ENCODE measurements around the gene GDPD5. TPM values are rescaled to one million over a fixed set of nuclear protein-coding genes. Genes with fewer than 3 reads are reported as not detected.

The GDPD5 gene
- total and polyA plus RNA-seq, 9 donors, result 12.8 to 33.2 (median 20.7) TPM

DNA sequence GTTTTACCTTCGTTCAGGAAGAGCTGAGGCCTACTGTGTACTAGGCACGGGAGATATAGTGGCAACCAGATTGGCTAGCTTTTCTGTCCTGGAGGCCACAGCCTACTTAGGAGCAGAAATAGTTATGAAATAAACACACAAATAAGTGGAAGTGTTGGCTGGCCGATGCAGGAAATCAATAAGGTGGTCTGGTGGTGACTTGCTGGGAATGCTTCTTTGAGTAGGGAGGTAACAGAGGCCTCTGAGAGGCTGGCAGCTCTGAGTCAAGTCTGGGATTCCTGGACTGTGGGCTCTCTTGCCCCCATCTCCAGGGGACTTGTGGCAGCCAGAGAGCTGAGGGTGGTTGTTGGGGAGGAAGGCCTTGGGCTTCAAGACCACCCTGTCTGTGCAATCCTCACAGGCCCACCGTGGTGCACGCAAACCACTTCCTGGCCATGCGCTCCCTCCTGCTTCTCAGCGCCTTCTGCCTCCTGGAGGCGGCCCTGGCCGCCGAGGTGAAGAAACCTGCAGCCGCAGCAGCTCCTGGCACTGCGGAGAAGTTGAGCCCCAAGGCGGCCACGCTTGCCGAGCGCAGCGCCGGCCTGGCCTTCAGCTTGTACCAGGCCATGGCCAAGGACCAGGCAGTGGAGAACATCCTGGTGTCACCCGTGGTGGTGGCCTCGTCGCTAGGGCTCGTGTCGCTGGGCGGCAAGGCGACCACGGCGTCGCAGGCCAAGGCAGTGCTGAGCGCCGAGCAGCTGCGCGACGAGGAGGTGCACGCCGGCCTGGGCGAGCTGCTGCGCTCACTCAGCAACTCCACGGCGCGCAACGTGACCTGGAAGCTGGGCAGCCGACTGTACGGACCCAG is 40.4 kb upstream of the GDPD5 start:
- H3K9me3 ChIP-seq (replicated peaks; ENCODE audit: control insufficient read depth, low read depth, low read length), result no peaks in the 10 kb centered on the region
- H3K27me3 ChIP-seq (ENCODE audit: control insufficient read depth, insufficient read depth, low read length), result no peaks in the 10 kb centered on the region
- peaks cover 66% of the 10 kb centered on the region for H3K36me3 ChIP-seq (ENCODE audit: control insufficient read depth, insufficient read depth, low read length)
- peaks cover 37% of the 10 kb centered on the region for H3K4me1 ChIP-seq (ENCODE audit: control insufficient read depth, insufficient read depth, low read length)
- H3K4me3 ChIP-seq (ENCODE audit: low read length), result no peak overlapping the region
- H3K27ac ChIP-seq (ENCODE audit: low read length), result peak overlapping the region; percentile 59
- 77% methylated on average over 41 of the region's 43 CpGs for WGBS (ENCODE audit: insufficient coverage)
- no peak for DNase-seq

DNA sequence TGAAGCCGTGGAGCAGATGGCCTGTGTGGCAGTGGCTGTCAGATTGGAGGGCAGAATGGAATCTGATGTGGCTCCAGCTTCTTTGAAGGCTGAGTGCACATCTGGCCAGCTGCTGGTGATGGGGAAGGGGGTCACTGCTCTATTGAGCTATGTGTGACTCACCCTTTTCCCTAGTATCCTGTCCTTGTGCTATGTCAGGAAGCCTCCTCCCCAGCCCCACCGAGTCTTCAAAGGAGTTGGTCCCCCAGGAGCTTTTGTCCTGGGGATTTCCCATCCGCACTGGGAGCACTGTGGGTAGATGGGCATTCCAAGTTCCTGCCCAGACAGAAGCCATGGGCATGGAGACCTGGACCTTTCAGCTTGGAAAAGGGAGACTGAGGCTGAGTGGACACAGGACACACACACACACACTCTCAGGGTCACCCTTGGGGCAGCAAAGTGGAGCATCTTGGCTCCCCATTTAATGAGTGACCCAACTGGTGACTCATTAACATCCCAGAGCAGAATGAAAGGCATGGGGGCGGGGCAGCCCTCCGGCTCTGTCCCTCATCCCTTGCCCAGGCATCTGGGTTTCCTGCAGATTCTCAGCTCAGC is 39.6 kb upstream of the GDPD5 start:
- H3K4me1 ChIP-seq (ENCODE audit: control insufficient read depth, insufficient read depth, low read length), result peaks cover 45% of the 10 kb centered on the region
- peaks cover 58% of the 10 kb centered on the region for H3K36me3 ChIP-seq (ENCODE audit: control insufficient read depth, insufficient read depth, low read length)
- no peaks in the 10 kb centered on the region for H3K9me3 ChIP-seq (replicated peaks; ENCODE audit: control insufficient read depth, low read depth, low read length)
- no peaks in the 10 kb centered on the region for H3K27me3 ChIP-seq (ENCODE audit: control insufficient read depth, insufficient read depth, low read length)
- WGBS (ENCODE audit: insufficient coverage), result 30% methylated on average over 3 of the region's 5 CpGs
- no peak for DNase-seq
- peak overlapping the region; percentile 100 for H3K27ac ChIP-seq (ENCODE audit: low read length)
- no peak overlapping the region for H3K4me3 ChIP-seq (ENCODE audit: low read length)

DNA sequence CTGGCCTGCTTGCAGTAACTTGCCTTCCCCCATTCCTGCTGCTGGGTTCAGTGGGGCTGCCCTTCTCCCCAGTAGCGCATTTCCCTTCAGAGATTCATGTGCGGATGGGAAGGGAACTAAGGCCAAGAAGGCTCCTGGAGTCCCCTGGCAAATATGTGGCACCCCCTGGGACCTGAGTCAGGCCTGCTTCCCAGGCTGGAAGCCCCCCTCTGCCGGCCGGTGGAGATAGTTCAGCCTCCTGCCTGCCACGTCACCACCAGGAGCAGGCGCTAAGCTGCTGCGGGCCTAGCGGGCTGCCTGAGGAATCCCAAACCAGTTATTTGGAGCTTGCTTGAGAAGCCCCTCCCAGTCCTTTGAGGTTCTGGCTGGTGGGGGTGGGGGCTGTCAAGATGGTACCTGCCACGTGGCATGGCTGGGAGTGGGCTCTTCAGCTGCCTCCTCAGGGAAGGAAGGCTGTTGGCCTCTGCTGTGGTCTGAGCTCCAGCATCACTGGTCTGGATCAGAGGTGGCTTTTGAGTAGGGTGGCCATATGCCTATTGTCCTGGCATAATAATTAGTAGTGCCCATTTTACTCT is 38.3 kb upstream of the GDPD5 start:
- no peaks in the 10 kb centered on the region for H3K9me3 ChIP-seq (replicated peaks; ENCODE audit: control insufficient read depth, low read depth, low read length)
- peaks cover 46% of the 10 kb centered on the region for H3K36me3 ChIP-seq (ENCODE audit: control insufficient read depth, insufficient read depth, low read length)
- peak overlapping the region; percentile 80 for H3K4me3 ChIP-seq (ENCODE audit: low read length)
- peaks cover 55% of the 10 kb centered on the region for H3K4me1 ChIP-seq (ENCODE audit: control insufficient read depth, insufficient read depth, low read length)
- DNase-seq, result peak; percentile 88
- H3K27me3 ChIP-seq (ENCODE audit: control insufficient read depth, insufficient read depth, low read length), result no peaks in the 10 kb centered on the region
- WGBS (ENCODE audit: insufficient coverage), result 8% methylated on average over 8 of the region's 9 CpGs
- peak overlapping the region; percentile 100 for H3K27ac ChIP-seq (ENCODE audit: low read length)

DNA sequence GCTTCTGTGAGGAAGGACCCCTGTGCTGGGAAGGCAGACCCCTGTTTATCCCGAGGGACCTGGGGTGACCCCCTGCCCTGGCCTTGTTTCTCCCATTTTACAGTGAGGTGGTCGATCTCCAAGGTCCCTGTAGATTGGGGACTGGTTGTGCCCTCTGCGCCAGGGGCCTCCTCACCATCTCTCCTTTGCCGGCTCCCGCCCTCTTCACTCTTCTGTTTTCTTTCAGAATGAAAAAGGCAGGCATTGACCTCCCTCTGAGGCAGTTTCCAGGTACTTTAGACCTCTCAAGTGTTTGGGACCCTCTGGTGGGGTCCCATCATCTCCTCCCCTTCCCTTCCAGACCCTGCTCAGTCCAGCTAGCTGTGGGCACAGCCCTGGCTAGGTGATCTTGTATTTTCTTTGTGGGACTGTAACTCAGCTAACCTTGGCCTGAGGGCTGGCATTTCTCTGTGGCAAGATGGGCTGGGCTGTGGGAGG is 37.8 kb upstream of the GDPD5 start:
- Histone ChIP-seq H3K27me3 (ENCODE audit: control insufficient read depth, insufficient read depth, low read length) (no peaks in the 10 kb centered on the region), H3K4me3 (ENCODE audit: low read length) (peak overlapping the region; percentile 80), H3K9me3 (replicated peaks; ENCODE audit: control insufficient read depth, low read depth, low read length) (no peaks in the 10 kb centered on the region), H3K4me1 (ENCODE audit: control insufficient read depth, insufficient read depth, low read length) (peaks cover 60% of the 10 kb centered on the region), H3K36me3 (ENCODE audit: control insufficient read depth, insufficient read depth, low read length) (peaks cover 41% of the 10 kb centered on the region), H3K27ac (ENCODE audit: low read length) (peak overlapping the region; percentile 100)
- WGBS (ENCODE audit: insufficient coverage), result 3% methylated on average over 5 of the region's 5 CpGs
- no peak for DNase-seq

DNA sequence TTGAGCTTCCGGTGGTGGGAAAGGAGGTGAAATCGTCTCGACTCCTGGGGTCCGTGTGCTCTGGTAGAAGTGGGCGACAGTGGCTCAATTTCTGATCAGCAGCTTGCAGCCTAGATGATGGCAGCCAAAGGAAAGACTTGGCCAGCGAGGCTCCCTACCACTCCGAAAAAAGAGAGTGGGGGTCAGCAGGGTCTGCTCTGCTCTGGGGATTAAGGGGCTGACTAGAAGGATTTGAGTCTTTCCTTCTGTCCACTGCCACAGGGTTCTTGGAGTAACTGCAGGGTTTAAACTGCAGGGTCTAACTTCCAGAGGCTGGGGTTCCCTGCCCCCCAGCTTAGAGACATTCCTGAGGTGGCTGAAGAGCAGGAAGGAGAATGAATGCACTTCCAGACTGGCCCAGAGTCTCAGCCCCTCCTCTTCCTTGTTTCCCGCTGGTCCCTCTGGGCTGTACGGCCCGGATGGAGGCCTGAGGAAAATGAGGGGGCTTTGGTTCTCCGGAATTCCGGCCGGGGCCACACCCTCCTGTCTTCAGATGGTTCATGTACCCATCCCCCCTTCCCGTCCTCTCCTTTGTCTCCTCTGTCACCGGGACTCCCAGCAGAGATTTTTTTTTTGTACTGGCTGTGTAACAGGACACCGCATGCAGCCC is 37.2 kb upstream of the GDPD5 start:
- Histone ChIP-seq H3K36me3 (ENCODE audit: control insufficient read depth, insufficient read depth, low read length) (peaks cover 36% of the 10 kb centered on the region), H3K4me3 (ENCODE audit: low read length) (peak overlapping the region; percentile 80), H3K27ac (ENCODE audit: low read length) (peak overlapping the region; percentile 100), H3K4me1 (ENCODE audit: control insufficient read depth, insufficient read depth, low read length) (peaks cover 66% of the 10 kb centered on the region), H3K27me3 (ENCODE audit: control insufficient read depth, insufficient read depth, low read length) (no peaks in the 10 kb centered on the region), H3K9me3 (replicated peaks; ENCODE audit: control insufficient read depth, low read depth, low read length) (no peaks in the 10 kb centered on the region)
- 2% methylated on average over 11 of the region's 16 CpGs for WGBS (ENCODE audit: insufficient coverage)
- DNase-seq, result peak; percentile 91

DNA sequence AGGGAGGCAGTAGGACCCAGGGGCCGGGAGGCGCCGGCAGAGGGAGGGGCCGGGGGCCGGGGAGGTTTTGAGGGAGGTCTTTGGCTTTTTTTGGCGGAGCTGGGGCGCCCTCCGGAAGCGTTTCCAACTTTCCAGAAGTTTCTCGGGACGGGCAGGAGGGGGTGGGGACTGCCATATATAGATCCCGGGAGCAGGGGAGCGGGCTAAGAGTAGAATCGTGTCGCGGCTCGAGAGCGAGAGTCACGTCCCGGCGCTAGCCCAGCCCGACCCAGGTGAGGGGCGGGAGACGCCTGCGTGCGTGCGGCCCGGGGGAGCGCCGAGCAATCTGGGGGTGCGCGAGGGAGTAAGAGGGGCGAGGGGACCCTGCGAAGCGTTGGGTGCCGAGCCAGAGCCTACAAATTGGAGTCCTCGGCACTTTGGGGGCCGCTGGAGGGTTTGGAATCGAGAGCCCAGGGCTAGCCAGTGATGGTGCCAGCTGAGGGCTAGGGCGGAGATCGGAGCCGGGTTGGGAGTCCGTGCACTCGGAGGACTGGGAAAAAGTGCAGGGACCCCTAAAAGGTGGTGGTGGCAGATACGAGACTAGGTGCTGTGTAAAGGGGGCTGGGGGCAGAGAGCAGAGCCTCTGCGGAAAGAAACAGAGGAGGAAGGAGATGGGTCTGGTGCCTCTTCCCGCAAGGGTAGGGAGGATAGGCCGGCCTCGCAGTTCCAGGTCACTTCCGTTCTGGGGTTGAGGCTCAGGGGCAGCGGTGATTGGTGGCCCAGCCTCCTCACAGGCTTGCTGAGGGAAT is 36.5 kb upstream of the GDPD5 start, which contains the start of gene SERPINH1:
Gene SERPINH1 (plus strand): TSS at position 206 of the 788 bp plus-strand sequence. CDS start 4,097 bp downstream, outside the sequence.
- under 1% methylated on average over 51 of the region's 51 CpGs for WGBS (ENCODE audit: insufficient coverage)
- H3K36me3 ChIP-seq (ENCODE audit: control insufficient read depth, insufficient read depth, low read length), result peaks cover 29% of the 10 kb centered on the region
- H3K9me3 ChIP-seq (replicated peaks; ENCODE audit: control insufficient read depth, low read depth, low read length), result no peaks in the 10 kb centered on the region
- DNase-seq, result peak; percentile 97
- H3K4me3 ChIP-seq (ENCODE audit: low read length), result peak within 1 kb of the TSS; percentile 80
- no peaks in the 10 kb centered on the region for H3K27me3 ChIP-seq (ENCODE audit: control insufficient read depth, insufficient read depth, low read length)
- H3K4me1 ChIP-seq (ENCODE audit: control insufficient read depth, insufficient read depth, low read length), result peaks cover 73% of the 10 kb centered on the region
- H3K27ac ChIP-seq (ENCODE audit: low read length), result peak within 1 kb of the TSS; percentile 100

DNA sequence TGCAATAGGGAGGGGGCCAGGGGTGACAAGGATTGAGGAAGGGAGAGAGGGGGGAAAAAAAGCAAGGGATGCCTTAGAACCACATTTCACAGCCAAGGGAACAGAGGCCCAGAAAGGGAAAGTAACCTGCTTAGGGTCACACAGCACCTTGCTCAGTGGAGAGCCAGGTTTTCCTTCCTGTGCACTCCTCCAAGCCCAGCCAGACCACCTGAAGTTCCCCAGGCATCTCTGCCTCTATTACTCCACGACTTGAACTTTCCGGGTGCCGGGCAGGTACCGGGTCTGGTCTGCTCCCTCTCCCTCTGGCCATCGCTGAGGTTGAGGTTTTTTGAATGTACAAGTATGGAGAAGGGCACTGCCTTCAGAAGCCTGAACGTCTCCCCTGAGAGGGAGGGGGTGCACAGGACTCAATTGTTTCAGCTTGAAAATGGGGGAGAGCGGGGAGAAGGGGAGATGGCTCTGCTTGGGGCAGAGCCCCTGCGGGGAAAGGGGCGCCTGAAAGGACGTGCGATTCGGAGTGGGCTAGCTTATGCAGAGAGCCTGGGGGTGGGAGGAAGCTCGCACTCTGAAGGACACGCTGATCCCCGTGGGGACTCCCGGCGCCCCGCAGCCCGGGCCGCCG is 35.8 kb upstream of the GDPD5 start:
- Histone ChIP-seq H3K4me3 (ENCODE audit: low read length) (peak overlapping the region; percentile 80), H3K4me1 (ENCODE audit: control insufficient read depth, insufficient read depth, low read length) (peaks cover 79% of the 10 kb centered on the region), H3K27me3 (ENCODE audit: control insufficient read depth, insufficient read depth, low read length) (no peaks in the 10 kb centered on the region), H3K9me3 (replicated peaks; ENCODE audit: control insufficient read depth, low read depth, low read length) (no peaks in the 10 kb centered on the region), H3K36me3 (ENCODE audit: control insufficient read depth, insufficient read depth, low read length) (peaks cover 25% of the 10 kb centered on the region), H3K27ac (ENCODE audit: low read length) (peak overlapping the region; percentile 100)
- DNase-seq, result no peak
- WGBS (ENCODE audit: insufficient coverage), result 3% methylated on average over 15 of the region's 21 CpGs

DNA sequence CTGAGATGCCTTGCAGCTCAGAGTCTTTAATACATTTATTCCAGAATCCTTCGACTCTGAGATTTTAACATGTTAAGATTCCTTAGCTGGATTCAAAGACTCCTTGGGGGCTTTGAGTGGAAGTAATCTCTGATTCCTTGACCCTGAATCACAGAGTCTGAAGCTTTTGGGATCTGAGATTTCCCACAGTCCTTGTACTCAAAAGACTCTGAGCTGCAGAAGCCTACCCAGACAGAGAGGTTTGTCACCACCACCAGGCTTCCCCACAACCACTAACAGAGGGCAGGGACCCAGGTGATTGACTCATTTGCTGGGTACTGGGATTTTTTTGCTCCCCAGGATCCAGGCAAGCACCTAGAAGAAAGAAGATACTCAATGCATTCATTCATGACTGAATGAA is 34.9 kb upstream of the GDPD5 start:
- Histone ChIP-seq H3K4me3 (ENCODE audit: low read length) (no peak overlapping the region), H3K27ac (ENCODE audit: low read length) (peak overlapping the region; percentile 100), H3K36me3 (ENCODE audit: control insufficient read depth, insufficient read depth, low read length) (peaks cover 18% of the 10 kb centered on the region), H3K4me1 (ENCODE audit: control insufficient read depth, insufficient read depth, low read length) (peaks cover 77% of the 10 kb centered on the region), H3K9me3 (replicated peaks; ENCODE audit: control insufficient read depth, low read depth, low read length) (no peaks in the 10 kb centered on the region), H3K27me3 (ENCODE audit: control insufficient read depth, insufficient read depth, low read length) (no peaks in the 10 kb centered on the region)
- no peak for DNase-seq
- WGBS (ENCODE audit: insufficient coverage), result no CpG with 5 or more reads among the region's 1 CpG
